Measurements from ENCODE around the gene ACOXL. TPM values are rescaled to one million over a fixed set of nuclear protein-coding genes. Genes with fewer than 3 reads are reported as not detected.

Gene ACOXL
- total and polyA plus RNA-seq, 9 donors, result 0.08 to 0.56 (median 0.19) TPM

DNA sequence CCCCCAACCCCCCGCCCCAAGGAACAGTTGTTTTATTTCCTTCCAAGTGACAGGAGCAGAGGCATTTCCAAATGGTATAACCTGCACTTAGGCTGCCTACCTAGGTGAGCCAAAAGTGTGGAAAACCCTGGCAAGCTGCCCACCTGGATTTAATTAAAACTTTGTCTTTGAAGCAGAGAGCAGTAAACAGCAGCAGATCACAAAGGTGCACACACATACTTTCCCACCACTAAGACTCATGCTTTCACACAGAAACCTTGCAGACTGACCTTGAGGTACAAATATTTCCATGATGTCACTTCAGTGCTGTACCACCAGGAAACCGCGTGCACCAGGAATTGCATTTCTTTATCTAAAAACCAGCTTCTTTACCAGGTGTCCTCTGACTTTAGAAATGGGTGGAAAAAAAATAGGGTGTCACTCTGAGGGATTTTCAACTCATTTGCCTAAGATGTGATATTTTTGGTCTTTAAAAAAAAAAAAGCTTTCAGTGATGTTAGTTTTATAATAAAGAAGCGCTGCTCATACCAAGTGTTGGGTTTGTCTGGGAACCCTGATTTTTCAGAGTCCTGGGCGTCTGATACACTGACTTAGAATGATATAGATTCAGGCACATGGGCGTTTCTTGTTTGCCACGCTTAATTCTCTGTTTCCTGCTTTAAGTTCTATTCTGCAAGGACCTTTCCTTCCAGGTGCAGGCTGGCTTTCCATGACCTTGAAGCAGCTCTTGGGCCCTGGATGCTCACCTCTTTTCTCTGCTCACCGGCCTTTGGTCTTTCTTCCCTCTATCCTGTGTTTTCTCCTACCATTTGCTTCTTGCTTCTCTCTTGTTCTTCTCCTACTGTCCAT lies 317.6 kb downstream of the ACOXL start:
- DNase-seq, result no peak
- no peak overlapping the region for H3K4me3 ChIP-seq (ENCODE audit: low read length)
- no peaks in the 10 kb centered on the region for H3K4me1 ChIP-seq (ENCODE audit: control insufficient read depth, insufficient read depth, low read length)
- no peak overlapping the region for H3K27ac ChIP-seq (ENCODE audit: low read length)
- no peaks in the 10 kb centered on the region for H3K36me3 ChIP-seq (ENCODE audit: control insufficient read depth, insufficient read depth, low read length)
- H3K27me3 ChIP-seq (ENCODE audit: control insufficient read depth, insufficient read depth, low read length), result peaks cover 2% of the 10 kb centered on the region
- H3K9me3 ChIP-seq (replicated peaks; ENCODE audit: control insufficient read depth, low read depth, low read length), result no peaks in the 10 kb centered on the region
- WGBS (ENCODE audit: insufficient coverage), result 70% methylated on average over 5 of the region's 8 CpGs

DNA sequence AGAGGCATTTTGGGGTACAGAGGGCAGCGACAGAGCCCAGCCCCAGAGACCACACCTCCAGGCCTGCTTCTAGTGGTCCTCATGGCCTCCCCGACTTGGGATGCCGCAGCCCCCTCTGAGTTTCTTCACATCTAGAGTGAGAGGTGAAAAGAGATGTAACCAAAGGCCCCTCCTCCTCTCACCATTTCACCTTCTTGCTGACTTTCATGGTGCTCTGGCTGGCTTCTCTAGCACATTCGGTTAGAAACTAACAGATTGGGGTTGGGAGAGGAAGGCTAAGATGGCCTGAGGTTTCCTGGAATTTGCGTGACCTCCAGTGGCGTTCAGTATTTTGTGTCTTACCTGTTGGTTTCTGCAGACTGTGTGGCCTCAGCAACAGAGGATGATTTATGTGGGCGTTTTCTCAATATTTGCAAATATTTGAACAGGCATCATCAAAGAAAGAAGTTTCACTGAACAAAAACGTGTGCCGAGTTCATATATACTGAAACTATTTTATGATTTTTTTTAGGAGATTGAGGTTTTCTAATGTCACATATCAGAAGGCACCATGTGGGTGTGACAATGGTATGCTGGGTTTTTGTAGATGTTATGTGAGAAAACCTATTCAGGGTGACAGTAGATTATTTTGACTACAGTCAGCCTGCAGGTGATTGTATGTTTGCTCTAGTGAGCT lies 318.5 kb downstream of the ACOXL start:
- H3K9me3 ChIP-seq (replicated peaks; ENCODE audit: control insufficient read depth, low read depth, low read length), result no peaks in the 10 kb centered on the region
- H3K4me3 ChIP-seq (ENCODE audit: low read length), result no peak overlapping the region
- no peaks in the 10 kb centered on the region for H3K36me3 ChIP-seq (ENCODE audit: control insufficient read depth, insufficient read depth, low read length)
- H3K27me3 ChIP-seq (ENCODE audit: control insufficient read depth, insufficient read depth, low read length), result peaks cover 2% of the 10 kb centered on the region
- no peaks in the 10 kb centered on the region for H3K4me1 ChIP-seq (ENCODE audit: control insufficient read depth, insufficient read depth, low read length)
- no peak for DNase-seq
- whole genome bisulfite sequencing (ENCODE audit: insufficient coverage), result 100% methylated on average over 3 of the region's 9 CpGs
- H3K27ac ChIP-seq (ENCODE audit: low read length), result no peak overlapping the region

DNA sequence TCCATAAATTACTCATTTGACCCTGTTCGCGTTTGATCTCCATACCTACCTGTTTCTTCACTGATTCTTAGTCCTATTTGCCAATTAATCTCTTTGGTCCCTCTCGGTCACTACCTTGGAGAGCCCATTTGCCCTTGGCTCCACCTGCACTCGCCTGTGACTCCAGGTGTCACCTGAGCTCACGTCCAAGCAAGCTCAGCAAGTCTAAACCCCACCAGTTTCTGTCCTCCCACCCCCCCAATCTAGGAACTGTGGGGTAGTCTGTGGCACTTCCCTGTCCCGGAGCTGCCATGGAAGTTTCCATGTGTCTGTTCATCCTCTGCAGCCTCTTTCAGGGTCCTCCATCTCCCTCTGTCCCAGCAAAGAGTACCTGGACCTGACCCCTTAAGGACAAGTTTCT lies 320.2 kb downstream of the ACOXL start:
- 100% methylated on average over 4 of the region's 6 CpGs for WGBS (ENCODE audit: insufficient coverage)
- peaks cover 2% of the 10 kb centered on the region for H3K27me3 ChIP-seq (ENCODE audit: control insufficient read depth, insufficient read depth, low read length)
- no peak for DNase-seq
- no peak overlapping the region for H3K4me3 ChIP-seq (ENCODE audit: low read length)
- H3K36me3 ChIP-seq (ENCODE audit: control insufficient read depth, insufficient read depth, low read length), result no peaks in the 10 kb centered on the region
- H3K27ac ChIP-seq (ENCODE audit: low read length), result no peak overlapping the region
- H3K4me1 ChIP-seq (ENCODE audit: control insufficient read depth, insufficient read depth, low read length), result no peaks in the 10 kb centered on the region
- H3K9me3 ChIP-seq (replicated peaks; ENCODE audit: control insufficient read depth, low read depth, low read length), result no peaks in the 10 kb centered on the region

DNA sequence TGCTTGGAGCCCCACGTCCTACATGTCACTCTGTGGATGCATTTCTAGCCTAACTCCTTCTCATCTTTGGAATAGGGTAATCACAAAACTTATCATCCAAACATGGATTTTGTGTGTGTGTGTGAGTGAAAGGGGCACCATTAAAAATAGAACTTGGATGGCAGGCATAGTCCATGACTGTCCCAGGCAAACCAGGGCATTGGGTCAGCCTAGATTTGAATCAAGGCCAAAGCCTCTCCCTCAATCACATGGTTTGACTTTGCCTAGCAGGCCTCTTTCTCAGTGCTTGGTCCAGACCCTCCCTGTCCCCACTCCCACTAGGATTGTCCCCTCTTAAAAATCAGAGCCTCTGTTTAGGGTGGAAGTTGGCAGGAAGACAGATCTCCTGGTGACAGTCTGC lies 320.9 kb downstream of the ACOXL start:
- Histone ChIP-seq H3K4me1 (ENCODE audit: control insufficient read depth, insufficient read depth, low read length) (no peaks in the 10 kb centered on the region), H3K9me3 (replicated peaks; ENCODE audit: control insufficient read depth, low read depth, low read length) (no peaks in the 10 kb centered on the region), H3K4me3 (ENCODE audit: low read length) (no peak overlapping the region), H3K27me3 (ENCODE audit: control insufficient read depth, insufficient read depth, low read length) (peaks cover 2% of the 10 kb centered on the region), H3K36me3 (ENCODE audit: control insufficient read depth, insufficient read depth, low read length) (no peaks in the 10 kb centered on the region), H3K27ac (ENCODE audit: low read length) (no peak overlapping the region)
- WGBS (ENCODE audit: insufficient coverage), result no CpG with 5 or more reads among the region's 1 CpG
- DNase-seq, result no peak

DNA sequence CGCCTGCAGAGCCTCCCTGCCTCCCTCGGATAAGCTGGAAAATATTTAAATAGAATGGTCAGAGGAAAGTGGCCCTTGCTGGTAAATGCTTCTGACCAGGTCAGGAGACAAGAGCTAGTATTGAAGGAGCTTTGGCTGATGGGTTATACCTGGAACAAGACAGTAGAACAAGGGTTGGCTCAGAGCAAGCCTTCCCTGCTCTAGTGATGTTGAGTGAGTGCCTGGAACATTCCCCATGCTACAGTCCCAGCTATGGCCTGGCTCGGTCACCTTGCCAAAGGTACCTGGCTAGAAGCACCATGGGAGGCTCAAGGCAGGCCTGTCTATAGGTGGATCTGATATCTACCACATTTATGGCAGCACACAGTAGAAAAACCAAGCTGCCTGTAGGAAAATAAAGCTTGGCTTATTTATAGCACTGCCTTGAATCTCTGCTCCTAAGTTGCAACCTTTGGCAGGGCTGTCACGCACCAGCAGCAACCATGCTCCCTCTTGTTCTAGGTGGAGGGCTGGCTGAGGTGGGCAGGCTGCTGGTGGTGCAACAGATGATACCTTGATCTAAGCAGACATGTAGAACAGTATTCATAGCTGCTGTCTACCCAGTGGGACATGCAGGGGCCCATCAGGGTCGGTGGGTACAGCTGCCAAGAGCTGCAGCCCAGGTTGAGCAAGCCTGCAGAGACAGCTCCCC lies 321.6 kb downstream of the ACOXL start:
- H3K36me3 ChIP-seq (ENCODE audit: control insufficient read depth, insufficient read depth, low read length), result no peaks in the 10 kb centered on the region
- no peak overlapping the region for H3K27ac ChIP-seq (ENCODE audit: low read length)
- no peak for DNase-seq
- H3K9me3 ChIP-seq (replicated peaks; ENCODE audit: control insufficient read depth, low read depth, low read length), result no peaks in the 10 kb centered on the region
- 77% methylated on average over 3 of the region's 5 CpGs for WGBS (ENCODE audit: insufficient coverage)
- no peaks in the 10 kb centered on the region for H3K4me1 ChIP-seq (ENCODE audit: control insufficient read depth, insufficient read depth, low read length)
- H3K4me3 ChIP-seq (ENCODE audit: low read length), result no peak overlapping the region
- peaks cover 2% of the 10 kb centered on the region for H3K27me3 ChIP-seq (ENCODE audit: control insufficient read depth, insufficient read depth, low read length)

DNA sequence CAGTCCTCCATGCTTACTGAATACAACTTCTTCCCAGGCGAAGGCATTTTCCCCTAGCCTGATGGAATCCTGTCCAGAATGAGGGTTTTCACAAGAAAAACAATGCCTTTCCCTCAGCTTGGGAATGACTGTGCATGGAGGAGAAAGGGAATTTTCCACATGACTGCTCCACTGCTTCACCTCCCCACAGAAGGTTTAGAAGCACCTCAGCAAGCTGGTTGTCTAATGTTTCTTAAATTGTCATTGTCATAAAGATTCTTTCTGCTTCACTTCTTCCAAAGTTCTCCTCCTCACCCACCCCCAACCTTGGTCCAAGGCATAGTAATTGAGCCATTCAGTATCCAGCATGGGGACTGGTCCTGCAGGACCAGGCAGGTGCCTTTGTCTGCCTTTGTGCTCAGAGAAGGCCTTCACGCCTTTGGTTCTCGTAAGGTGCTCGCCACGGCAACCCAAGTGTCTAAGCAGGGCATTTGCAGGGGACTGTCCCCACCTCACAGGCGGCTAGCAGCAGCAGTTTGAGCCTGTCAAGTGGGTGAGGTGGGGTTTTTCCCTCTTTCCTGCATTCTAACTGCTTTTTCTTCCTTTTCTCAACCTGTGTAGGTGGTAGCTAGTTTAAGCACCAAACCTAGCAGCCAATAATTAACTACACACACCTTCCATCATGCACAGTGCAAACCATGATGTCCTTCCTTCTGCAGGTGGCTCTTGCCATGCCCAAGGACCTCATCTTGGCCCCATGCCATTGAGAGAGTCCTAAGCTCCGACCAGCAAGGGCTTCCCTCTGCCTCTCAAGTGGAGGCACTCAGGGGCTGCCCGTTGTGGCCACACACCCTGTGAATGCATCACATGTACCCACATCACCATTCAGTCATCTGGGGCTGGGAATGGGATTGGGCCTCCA lies 322.7 kb downstream of the ACOXL start:
- H3K27me3 ChIP-seq (ENCODE audit: control insufficient read depth, insufficient read depth, low read length), result peaks cover 2% of the 10 kb centered on the region
- WGBS (ENCODE audit: insufficient coverage), result 50% methylated on average over 1 of the region's 8 CpGs
- H3K4me1 ChIP-seq (ENCODE audit: control insufficient read depth, insufficient read depth, low read length), result no peaks in the 10 kb centered on the region
- no peaks in the 10 kb centered on the region for H3K36me3 ChIP-seq (ENCODE audit: control insufficient read depth, insufficient read depth, low read length)
- no peak for DNase-seq
- H3K27ac ChIP-seq (ENCODE audit: low read length), result no peak overlapping the region
- peaks cover 2% of the 10 kb centered on the region for H3K9me3 ChIP-seq (replicated peaks; ENCODE audit: control insufficient read depth, low read depth, low read length)
- no peak overlapping the region for H3K4me3 ChIP-seq (ENCODE audit: low read length)

DNA sequence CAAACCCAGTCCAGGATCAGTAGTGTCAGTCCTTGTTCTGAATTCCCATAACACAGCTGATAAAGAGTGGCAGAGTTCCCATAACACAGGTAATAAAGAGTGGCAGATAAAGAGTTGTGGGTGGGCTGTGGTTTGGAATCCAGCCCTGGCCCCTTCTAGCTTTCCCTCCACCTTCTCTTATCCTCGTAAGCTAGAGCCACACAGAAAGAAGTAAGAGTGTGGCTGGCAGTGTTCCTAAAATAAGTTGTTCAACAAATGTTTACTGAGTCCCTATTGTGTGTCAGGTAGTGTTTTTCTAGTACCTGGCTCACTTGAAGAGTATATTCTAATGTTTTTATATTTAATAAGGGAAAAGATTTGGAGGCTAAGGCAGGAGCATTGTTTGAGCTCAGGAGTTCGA lies 323.4 kb downstream of the ACOXL start:
- peaks cover 5% of the 10 kb centered on the region for H3K9me3 ChIP-seq (replicated peaks; ENCODE audit: control insufficient read depth, low read depth, low read length)
- H3K4me1 ChIP-seq (ENCODE audit: control insufficient read depth, insufficient read depth, low read length), result no peaks in the 10 kb centered on the region
- no peaks in the 10 kb centered on the region for H3K36me3 ChIP-seq (ENCODE audit: control insufficient read depth, insufficient read depth, low read length)
- no peak for DNase-seq
- no peak overlapping the region for H3K27ac ChIP-seq (ENCODE audit: low read length)
- peaks cover 2% of the 10 kb centered on the region for H3K27me3 ChIP-seq (ENCODE audit: control insufficient read depth, insufficient read depth, low read length)
- no CpG with 5 or more reads among the region's 2 CpGs for WGBS (ENCODE audit: insufficient coverage)
- H3K4me3 ChIP-seq (ENCODE audit: low read length), result no peak overlapping the region

- no peaks in the 10 kb centered on the region for H3K36me3 ChIP-seq (ENCODE audit: control insufficient read depth, insufficient read depth, low read length)
- 64% methylated on average over 3 of the region's 5 CpGs for WGBS (ENCODE audit: insufficient coverage)
- H3K27me3 ChIP-seq (ENCODE audit: control insufficient read depth, insufficient read depth, low read length), result peaks cover 1% of the 10 kb centered on the region
- DNase-seq, result no peak
- peaks cover 5% of the 10 kb centered on the region for H3K9me3 ChIP-seq (replicated peaks; ENCODE audit: control insufficient read depth, low read depth, low read length)
- H3K27ac ChIP-seq (ENCODE audit: low read length), result no peak overlapping the region
- no peaks in the 10 kb centered on the region for H3K4me1 ChIP-seq (ENCODE audit: control insufficient read depth, insufficient read depth, low read length)
- H3K4me3 ChIP-seq (ENCODE audit: low read length), result no peak overlapping the region
These were observed 324.7 kb downstream of the ACOXL start for GRCh38 chr2:111057045-111057444.

GRCh38 chr2:111057721-111058120 lies 325.3 kb downstream of the ACOXL start:
- DNase-seq, result no peak
- H3K9me3 ChIP-seq (replicated peaks; ENCODE audit: control insufficient read depth, low read depth, low read length), result peaks cover 5% of the 10 kb centered on the region
- no peaks in the 10 kb centered on the region for H3K4me1 ChIP-seq (ENCODE audit: control insufficient read depth, insufficient read depth, low read length)
- 69% methylated on average over 9 of the region's 9 CpGs for WGBS (ENCODE audit: insufficient coverage)
- H3K27ac ChIP-seq (ENCODE audit: low read length), result no peak overlapping the region
- no peaks in the 10 kb centered on the region for H3K27me3 ChIP-seq (ENCODE audit: control insufficient read depth, insufficient read depth, low read length)
- H3K4me3 ChIP-seq (ENCODE audit: low read length), result no peak overlapping the region
- H3K36me3 ChIP-seq (ENCODE audit: control insufficient read depth, insufficient read depth, low read length), result no peaks in the 10 kb centered on the region

Data from muscle of leg (tissue), 11 donors.